ENCODE results near the gene TACC2.
"Not testable (repeated sequence)": the region's sequence is repeated elsewhere in the genome, so short reads cannot be mapped to it uniquely, and the experiment has no call there.

DNA sequence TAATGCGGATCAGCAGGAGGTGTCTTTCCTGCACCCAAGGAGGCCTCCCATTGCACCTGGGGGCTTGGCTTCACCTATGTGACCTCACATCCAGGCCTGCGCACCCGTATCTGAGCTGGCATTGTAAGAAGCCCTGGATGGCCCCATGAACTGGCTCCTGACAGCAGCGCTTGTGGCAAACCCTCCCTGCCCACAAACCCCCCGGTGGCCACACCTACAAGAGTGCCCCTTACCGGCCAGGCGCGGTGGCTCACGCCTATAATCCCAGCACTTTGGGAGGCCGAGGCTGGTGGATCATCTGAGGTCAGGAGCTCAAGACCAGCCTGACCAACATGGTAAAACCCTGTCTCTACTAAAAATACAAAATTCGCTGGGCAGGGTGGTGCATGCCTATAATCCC is 107.2 kb downstream of the TACC2 start:
- not testable (repeated sequence) for TF ChIP-seq POLR2A (IDR thresholded peaks at IDR 0.05; ENCODE audit: low read length); GATA1 (IDR thresholded peaks at IDR 0.05; ENCODE audit: low read depth, low read length)
